A549 (cell line): ENCODE results near the gene PRKD2. TPM values are rescaled to one million over a fixed set of nuclear protein-coding genes. Genes with fewer than 3 reads are reported as not detected.

Experiments used
- ATAC-seq, 2 experiments: fragments of 200-7000 bp in 1 of 2; fragments of >200 bp in 1 of 2; cut with Nextera tagmentation in 1 of 2; cut with Tn5 transposase in 1 of 2; 3 replicates each; pipeline versions ENCODE4 v1.8.0 to v1.9.1; 2018 to 2020; ENCODE audit warnings: mild to moderate bottlenecking in 1 of 2, moderate library complexity in 1 of 2
- CTCF ChIA-PET: fragments of 300-600 bp; sonication (Branson Sonifier 250); formaldehyde crosslinking; extraction: SDS; loops from one replicate; lab custom pipeline; 2021; ENCODE audit warnings: antibody characterized with exemption, inconsistent platforms; lab: Yijun Ruan, JAX
- POLR2A ChIA-PET: fragments of 350-600 bp; formaldehyde crosslinking; extraction: SDS; loops from one replicate; lab custom pipeline; 2021; ENCODE audit warnings: antibody characterized with exemption, inconsistent platforms; lab: Yijun Ruan, JAX
- DNase-seq, 2 experiments: peaks; one replicate each; pipeline versions ENCODE4 v3.0.0 to v3.0.0-alpha.2; 2011 to 2016; ENCODE audit warnings: low read depth in 1 of 2, low spot score in 1 of 2
- FAIRE-seq: peaks from 2 replicates; lab custom pipeline; 2011; peaks lifted over from hg19 to GRCh38; lab: Jason Lieb, UNC
- H3K27ac ChIP-seq, 2 experiments: fragments of >200 bp; sonication (Bioruptor Twin); formaldehyde crosslinking; 3 replicates each; pipeline ENCODE4 v1.5.1; 2016 to 2017
- H3K4me1 ChIP-seq: fragments of >200 bp; sonication (Bioruptor Twin); formaldehyde crosslinking; 3 replicates; pipeline ENCODE4 v1.6.1; 2016
- H3K4me2 ChIP-seq: fragments of >200 bp; sonication (Bioruptor Twin); formaldehyde crosslinking; 3 replicates; pipeline ENCODE4 v1.6.1; 2016
- H3K4me3 ChIP-seq: fragments of >200 bp; sonication (Bioruptor Twin); formaldehyde crosslinking; 3 replicates; pipeline ENCODE4 v1.5.1; 2016
- H3K9me3 ChIP-seq: fragments of >200 bp; sonication (Bioruptor Twin); formaldehyde crosslinking; 3 replicates; pipeline ENCODE4 v1.6.1; 2016
- BCL3 ChIP-seq: fragments of >200 bp; sonication (Bioruptor Twin); formaldehyde crosslinking; IDR thresholded peaks from 3 replicates; pipeline ENCODE4 v1.6.1; 2016
- CHD4 ChIP-seq: fragments of 200-600 bp; sonication (generic); IDR thresholded peaks from 2 replicates; pipeline ENCODE4 v1.6.1; 2016; ENCODE audit warnings: antibody characterized with exemption, mild to moderate bottlenecking, borderline replicate concordance
- CTCF ChIP-seq: fragments of >200 bp; sonication (Bioruptor Twin); formaldehyde crosslinking; IDR thresholded peaks from 3 replicates; pipeline ENCODE4 v1.5.1; 2016
- EHMT2 ChIP-seq: fragments of 200-600 bp; sonication (generic); IDR thresholded peaks from 2 replicates; pipeline ENCODE4 v1.6.1; 2016; ENCODE audit warnings: antibody characterized with exemption, low read depth, mild to moderate bottlenecking, moderate library complexity
- FOSB ChIP-seq: fragments of 250-450 bp; sonication (Bioruptor Pico); IDR thresholded peaks from 2 replicates; pipeline ENCODE4 v1.5.0; 2020; ENCODE audit warnings: mild to moderate bottlenecking, moderate library complexity
- HMGXB4 ChIP-seq: fragments of 250-450 bp; sonication (Bioruptor Pico); IDR thresholded peaks from 2 replicates; pipeline ENCODE4 v1.5.0; 2021; ENCODE audit warnings: mild to moderate bottlenecking, moderate library complexity, borderline replicate concordance
- HOXB5 ChIP-seq: fragments of 250-450 bp; sonication (Bioruptor Pico); IDR thresholded peaks from 2 replicates; pipeline ENCODE4 v1.5.0; 2020; ENCODE audit warnings: mild to moderate bottlenecking, moderate library complexity
- KDM1A ChIP-seq: fragments of 200-600 bp; sonication (generic); IDR thresholded peaks from 2 replicates; pipeline ENCODE4 v1.6.1; 2016; ENCODE audit warnings: low read depth, mild to moderate bottlenecking
- KDM5A ChIP-seq: fragments of 200-600 bp; sonication (generic); IDR thresholded peaks from 2 replicates; pipeline ENCODE4 v1.6.1; 2016; ENCODE audit warnings: antibody characterized with exemption, mild to moderate bottlenecking
- MAZ ChIP-seq: fragments of 150-350 bp; IDR thresholded peaks from 2 replicates; pipeline ENCODE4 v1.6.1; 2014; ENCODE audit warnings: antibody characterized with exemption, low read depth, low read length, borderline replicate concordance
- RFX5 ChIP-seq: fragments of 450-650 bp; IDR thresholded peaks from 2 replicates; pipeline ENCODE4 v1.7.1; 2014; ENCODE audit warnings: antibody characterized with exemption, mild to moderate bottlenecking, moderate library complexity
- SMC3 ChIP-seq: fragments of >200 bp; sonication (Bioruptor Twin); formaldehyde crosslinking; IDR thresholded peaks from 3 replicates; pipeline ENCODE4 v1.6.1; 2018; ENCODE audit warnings: inconsistent platforms
- TP53 ChIP-seq: fragments of 250-450 bp; sonication (Bioruptor Pico); IDR thresholded peaks from 2 replicates; pipeline ENCODE4 v1.5.0; 2021; ENCODE audit warnings: mild to moderate bottlenecking, moderate library complexity
- USF2 ChIP-seq: fragments of 450-650 bp; IDR thresholded peaks from 2 replicates; pipeline ENCODE4 v1.6.1; 2014; ENCODE audit warnings: antibody characterized with exemption
- WGBS: methylation state at CpG from one replicate; pipeline ENCODE4 v1.1.6; 2017; ENCODE audit errors: missing lambda C conversion rate; 5-methylcytosine and 5-hydroxymethylcytosine counted together
- polyA plus RNA-seq, 4 experiments: library from polyadenylated mRNA; depleted of rRNA in 3 of 4; stranded (reverse); fragments of >200 nt; fragmentation: RNase III in 1 of 4; extraction: RNeasy Plus Mini Kit Qiagen cat#74134 plus additional on column Dnase treatment in 1 of 4; gene quantifications; 2 replicates in 3 of 4; 3 replicates in 1 of 4; pipeline ENCODE4 v1.2.3, GENCODE V29; 2011 to 2017

Gene PRKD2
- polyA plus RNA-seq, 2 of the 4 experiments (the other 2 are of a cell fraction), result 8.3 to 24.6 TPM

- TF ChIP-seq CTCF, result no peak
These were observed 38.7 kb downstream of the PRKD2 start (continued) for GRCh38 chr19:46678110-46678732.

GRCh38 chr19:46674416-46675178 is 42.3 kb downstream of the PRKD2 start:
- Histone ChIP-seq H3K4me3 (no peak overlapping the region), H3K27ac (no peak overlapping the region), H3K9me3 (no peaks in the 10 kb centered on the region), H3K4me1 (no peaks in the 10 kb centered on the region), H3K4me2 (no peak overlapping the region)
- CTCF ChIA-PET, result interaction anchor here (0.6 to 7.8 kb wide), 17 partner anchors 9 to 225 kb away, joined by 3 to 100 read pairs (median 5); partner anchors contain the start of gene DACT3
- 96% methylated on average over 21 of the region's 21 CpGs for WGBS
- DNase-seq, result peak in 1 of 2 experiments; percentile 61
- no peak for TF ChIP-seq BCL3
- TF ChIP-seq KDM1A, result no peak
- TF ChIP-seq RFX5, result peak; percentile 99
- TF ChIP-seq SMC3, result no peak
- TF ChIP-seq TP53 (CRISPR knock-in tag), result no peak
- TF ChIP-seq MAZ, result no peak
- POLR2A ChIA-PET, result no interaction called here
- ATAC-seq, result peak; percentile 35 to 89; a peak in 4 of 6 replicates
- FAIRE-seq, result no peak

- no peak overlapping the region for H3K4me3 ChIP-seq
- no peak overlapping the region for H3K27ac ChIP-seq
- no peak for DNase-seq
- peak; percentile 36 for FAIRE-seq
- TF ChIP-seq HMGXB4 (CRISPR knock-in tag) (no peak), HOXB5 (CRISPR knock-in tag) (no peak), EHMT2 (no peak), CHD4 (no peak), USF2 (no peak), KDM5A (no peak), FOSB (CRISPR knock-in tag) (no peak)
- H3K4me2 ChIP-seq, result no peak overlapping the region
- no peaks in the 10 kb centered on the region for H3K9me3 ChIP-seq
- no peak for ATAC-seq
- no peaks in the 10 kb centered on the region for H3K4me1 ChIP-seq
- ChIA-PET POLR2A (interaction anchor here (0.6 kb wide), 1 partner anchor 148 kb away, joined by 3 read pairs; no protein-coding TSS in a partner anchor), CTCF (interaction anchor here (1.1 to 7.8 kb wide), 3 partner anchors 10 to 141 kb away, joined by 4 to 100 read pairs (median 34); partner anchors contain the start of gene DACT3)
These were observed 46.1 kb downstream of the PRKD2 start for GRCh38 chr19:46670813-46671212.
